LNCaP clone FGC (cell line): Measurements from ENCODE around the gene PIMREG.

Source experiments
- DNase-seq: peaks from one replicate; pipeline ENCODE4 v3.0.0-alpha.2; 2011; ENCODE audit warnings: low read depth
- H3K4me3 ChIP-seq: 2 replicates; pipeline ENCODE4 v1.5.1; 2011; ENCODE audit warnings: mild to moderate bottlenecking, low read depth, low read length, control low read depth
- CTCF ChIP-seq: IDR thresholded peaks from 2 replicates; pipeline ENCODE4 v1.5.1; 2012; ENCODE audit warnings: mild to moderate bottlenecking; ENCODE audit not compliant: control insufficient read depth, insufficient read depth; ENCODE audit errors: extremely low read depth

PIMREG gene

GRCh38 chr17:6427279-6427781 is 16.9 kb upstream of the PIMREG start:
- DNase-seq: no peak
- TF ChIP-seq CTCF: peak; percentile 23; the same call in 1 of the 2 replicates
- H3K4me3 ChIP-seq: no peak overlapping the region

DNA sequence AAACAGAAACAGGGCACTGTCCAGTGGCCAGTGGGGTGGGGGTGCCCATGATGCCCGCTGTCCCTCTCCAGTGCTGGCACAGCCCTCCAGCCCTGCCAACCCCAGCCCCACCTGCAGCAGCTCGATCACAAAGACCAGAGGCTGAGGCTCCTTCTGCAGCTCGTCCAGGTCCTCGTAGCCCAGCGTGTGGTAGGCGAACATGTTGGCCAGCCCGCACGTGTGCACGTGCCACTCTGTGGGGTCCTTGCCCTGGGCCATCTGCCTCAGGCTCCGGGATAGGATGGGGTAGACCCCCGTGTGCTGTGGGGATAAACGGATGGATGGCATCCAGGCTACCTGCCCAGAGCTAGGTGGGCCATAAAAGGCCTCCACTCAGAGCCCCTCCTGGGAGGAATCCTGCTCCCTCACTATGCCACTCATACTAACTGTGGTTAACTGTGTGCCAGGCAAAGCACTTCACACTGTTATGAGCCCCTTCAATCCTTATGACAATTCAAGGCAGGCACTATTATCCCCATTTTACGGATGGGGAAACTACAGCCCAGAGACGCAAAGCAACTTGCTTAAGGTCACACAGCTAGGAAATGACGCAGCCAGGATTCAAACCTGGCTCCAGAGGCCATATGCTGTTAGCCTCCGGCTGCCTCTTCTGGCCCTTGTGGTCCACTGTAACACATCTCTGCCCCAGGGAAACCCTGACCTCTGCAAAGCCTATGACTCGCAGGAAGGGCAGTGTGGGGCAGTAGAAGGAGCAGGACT is 15.9 kb upstream of the PIMREG start:
- no peak overlapping the region for H3K4me3 ChIP-seq
- DNase-seq: no peak
- no peak for TF ChIP-seq CTCF

DNA sequence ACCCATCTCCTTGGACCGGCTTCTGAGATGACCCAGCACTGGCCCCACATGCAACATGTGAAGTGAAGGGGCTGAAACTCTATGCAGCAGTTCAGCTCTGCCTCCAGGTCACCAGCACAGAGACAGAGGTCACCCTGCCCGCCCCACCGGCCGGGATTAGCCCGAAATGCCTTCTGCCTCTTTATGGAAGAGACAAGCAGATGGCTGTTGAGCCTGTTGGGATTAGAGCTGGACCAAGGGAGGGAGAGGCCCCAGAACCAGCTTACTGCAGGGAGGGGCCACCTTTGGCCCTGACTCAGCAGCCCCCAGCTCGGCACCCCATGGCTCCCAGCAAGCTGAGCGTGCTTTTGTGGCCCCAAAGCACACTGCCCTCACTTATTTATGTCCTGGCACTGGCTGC is 15.0 kb upstream of the PIMREG start:
- no peak for TF ChIP-seq CTCF
- no peak for DNase-seq
- H3K4me3 ChIP-seq: no peak overlapping the region

DNA sequence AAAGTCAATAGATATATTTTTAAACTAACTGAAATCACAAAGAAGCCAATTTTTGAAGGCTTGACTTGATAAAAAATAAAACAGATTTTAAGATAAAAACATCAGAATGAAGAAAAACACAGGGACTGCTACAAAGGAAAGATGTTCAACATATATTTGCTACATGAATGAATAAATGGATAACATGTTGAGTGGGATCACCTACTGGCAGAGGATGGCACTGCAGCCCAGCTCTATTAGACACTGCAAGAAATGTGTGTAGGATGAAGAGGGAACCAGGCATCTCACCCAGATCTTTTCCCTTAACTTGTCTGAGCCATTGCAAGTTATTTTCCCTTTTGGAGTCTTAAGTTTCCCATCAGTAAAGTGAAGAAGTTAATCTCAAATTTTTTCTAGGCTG is 13.5 kb upstream of the PIMREG start:
- H3K4me3 ChIP-seq: no peak overlapping the region
- DNase-seq: no peak
- no peak for TF ChIP-seq CTCF

- no peak for DNase-seq
- no peak within 1 kb of the TSS for H3K4me3 ChIP-seq
- TF ChIP-seq CTCF: no peak
Measured at GRCh38 chr17:6435051-6435450, 9.2 kb upstream of the PIMREG start, which contains the start of gene AIPL1. TSS of gene AIPL1 (minus strand) at chr17:6435121. CDS start at chr17:6435104, 17 bp downstream.

- DNase-seq: peak; percentile 25
- TF ChIP-seq CTCF: peak; percentile 86
- H3K4me3 ChIP-seq: no peak overlapping the region
Measured at GRCh38 chr17:6435968-6436367, 8.3 kb upstream of the PIMREG start.

GRCh38 chr17:6437466-6437865 is 6.8 kb upstream of the PIMREG start:
- no peak overlapping the region for H3K4me3 ChIP-seq
- TF ChIP-seq CTCF: no peak
- no peak for DNase-seq
